ENCODE measurements around the gene JADE1. TPM values are rescaled to one million over a fixed set of nuclear protein-coding genes. Genes with fewer than 3 reads are reported as not detected.

Gene JADE1
- total RNA-seq, 1 donor from 2014 or later = 19.0 TPM

DNA sequence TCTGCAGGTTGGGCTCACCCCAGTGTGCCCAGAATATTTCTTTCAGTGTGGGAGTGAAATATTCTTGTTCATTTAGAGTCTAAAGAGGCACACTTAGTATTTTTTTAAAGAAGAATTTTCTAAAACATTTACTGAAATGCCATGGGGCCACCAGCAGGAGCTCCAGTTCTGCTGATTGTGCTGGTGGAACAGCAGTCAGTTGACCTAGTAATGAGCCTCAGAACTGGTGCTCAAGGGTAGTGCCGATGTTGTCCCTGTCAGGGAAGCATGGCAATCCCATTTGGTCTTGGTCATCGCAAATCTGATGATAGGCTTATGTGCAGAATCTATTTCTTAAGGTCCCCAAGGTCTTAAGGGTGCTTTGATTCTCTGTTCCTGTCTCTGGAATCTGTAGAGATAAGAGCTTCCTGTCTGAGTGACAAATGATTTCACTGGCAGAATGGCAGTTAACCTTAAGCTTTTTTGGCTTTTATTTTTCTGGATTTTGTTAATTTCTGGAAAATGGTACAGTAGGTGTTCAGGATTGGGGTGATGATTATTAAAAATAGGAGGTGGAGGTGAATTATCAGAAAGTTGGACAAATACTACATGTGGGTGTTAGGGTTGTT lies 31.3 kb downstream of the JADE1 start:
- TF ChIP-seq, protein P1, sequence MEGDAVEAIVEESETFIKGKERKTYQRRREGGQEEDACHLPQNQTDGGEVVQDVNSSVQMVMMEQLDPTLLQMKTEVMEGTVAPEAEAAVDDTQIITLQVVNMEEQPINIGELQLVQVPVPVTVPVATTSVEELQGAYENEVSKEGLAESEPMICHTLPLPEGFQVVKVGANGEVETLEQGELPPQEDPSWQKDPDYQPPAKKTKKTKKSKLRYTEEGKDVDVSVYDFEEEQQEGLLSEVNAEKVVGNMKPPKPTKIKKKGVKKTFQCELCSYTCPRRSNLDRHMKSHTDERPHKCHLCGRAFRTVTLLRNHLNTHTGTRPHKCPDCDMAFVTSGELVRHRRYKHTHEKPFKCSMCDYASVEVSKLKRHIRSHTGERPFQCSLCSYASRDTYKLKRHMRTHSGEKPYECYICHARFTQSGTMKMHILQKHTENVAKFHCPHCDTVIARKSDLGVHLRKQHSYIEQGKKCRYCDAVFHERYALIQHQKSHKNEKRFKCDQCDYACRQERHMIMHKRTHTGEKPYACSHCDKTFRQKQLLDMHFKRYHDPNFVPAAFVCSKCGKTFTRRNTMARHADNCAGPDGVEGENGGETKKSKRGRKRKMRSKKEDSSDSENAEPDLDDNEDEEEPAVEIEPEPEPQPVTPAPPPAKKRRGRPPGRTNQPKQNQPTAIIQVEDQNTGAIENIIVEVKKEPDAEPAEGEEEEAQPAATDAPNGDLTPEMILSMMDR (conservative IDR thresholded peaks at IDR 0.05; ENCODE audit: low read depth, low read length) = no peak
- H3K4me3 ChIP-seq (ENCODE audit: low read depth, low read length) = no peak overlapping the region
- no peak for DNase-seq (ENCODE audit: low read depth)

DNA sequence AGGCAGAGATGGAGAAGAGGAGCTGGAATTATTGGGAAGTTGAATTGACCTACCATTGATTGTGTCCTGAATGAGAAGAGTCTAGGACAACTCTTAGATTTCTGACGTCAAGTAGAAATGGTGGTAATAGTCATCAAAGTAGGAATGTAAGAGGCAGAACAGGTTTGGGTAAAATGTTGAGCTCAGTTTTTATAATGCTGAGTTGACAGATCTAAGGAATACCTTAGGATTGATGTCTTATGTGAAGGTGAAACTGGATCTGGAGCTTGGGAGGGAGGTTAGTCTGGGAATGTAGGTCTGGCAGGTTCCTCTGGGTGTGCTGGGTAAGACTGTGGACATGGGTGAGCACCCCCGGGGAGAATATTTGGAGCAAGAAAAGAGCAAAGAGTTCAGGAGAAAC lies 31.9 kb downstream of the JADE1 start:
- TF ChIP-seq, protein P1 (conservative IDR thresholded peaks at IDR 0.05; ENCODE audit: low read depth, low read length) = no peak
- DNase-seq (ENCODE audit: low read depth) = no peak
- H3K4me3 ChIP-seq (ENCODE audit: low read depth, low read length) = no peak overlapping the region

DNA sequence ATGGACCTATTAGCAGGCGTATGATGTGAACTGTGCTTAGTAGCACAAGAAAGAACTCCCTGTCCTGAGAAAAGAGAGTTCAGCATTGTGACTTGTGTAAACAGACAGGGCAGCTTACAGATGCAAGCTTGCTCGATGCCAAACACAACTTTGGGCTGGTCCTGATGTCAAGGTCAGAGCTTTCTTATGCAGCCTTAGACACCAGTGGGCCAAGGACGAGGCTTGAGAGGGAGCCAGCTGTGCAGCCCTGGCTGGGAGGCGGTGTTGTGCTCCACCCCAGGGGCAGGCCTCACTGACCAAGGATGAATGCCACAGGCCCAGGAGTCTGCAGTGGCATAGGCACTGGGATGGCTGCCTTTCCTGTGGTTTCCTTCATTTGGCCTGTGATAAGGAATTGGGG lies 35.4 kb downstream of the JADE1 start:
- no peak for DNase-seq (ENCODE audit: low read depth)
- TF ChIP-seq, protein P1 (conservative IDR thresholded peaks at IDR 0.05; ENCODE audit: low read depth, low read length) = no peak
- H3K4me3 ChIP-seq (ENCODE audit: low read depth, low read length) = no peak overlapping the region

DNA sequence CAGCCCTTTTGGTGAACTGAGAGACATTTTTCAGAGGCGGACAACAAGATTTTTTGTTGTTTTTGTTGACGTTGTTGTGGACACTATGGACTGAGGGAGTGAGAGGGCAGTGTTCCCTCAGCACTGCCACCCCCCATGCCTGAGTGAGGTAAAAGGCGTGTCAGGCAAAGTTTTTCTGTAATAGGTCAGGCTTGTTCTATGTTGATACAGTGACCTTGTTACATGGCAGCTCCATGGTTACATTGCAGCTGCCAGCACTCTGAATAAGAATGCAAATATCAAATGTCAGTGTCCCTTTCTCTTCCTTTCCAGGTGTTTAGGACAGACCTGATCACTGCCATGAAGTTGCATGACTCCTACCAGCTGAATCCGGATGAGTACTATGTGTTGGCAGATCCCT lies 36.6 kb downstream of the JADE1 start:
- TF ChIP-seq, protein P1 (conservative IDR thresholded peaks at IDR 0.05; ENCODE audit: low read depth, low read length) = no peak
- no peak for DNase-seq (ENCODE audit: low read depth)
- H3K4me3 ChIP-seq (ENCODE audit: low read depth, low read length) = no peak overlapping the region

DNA sequence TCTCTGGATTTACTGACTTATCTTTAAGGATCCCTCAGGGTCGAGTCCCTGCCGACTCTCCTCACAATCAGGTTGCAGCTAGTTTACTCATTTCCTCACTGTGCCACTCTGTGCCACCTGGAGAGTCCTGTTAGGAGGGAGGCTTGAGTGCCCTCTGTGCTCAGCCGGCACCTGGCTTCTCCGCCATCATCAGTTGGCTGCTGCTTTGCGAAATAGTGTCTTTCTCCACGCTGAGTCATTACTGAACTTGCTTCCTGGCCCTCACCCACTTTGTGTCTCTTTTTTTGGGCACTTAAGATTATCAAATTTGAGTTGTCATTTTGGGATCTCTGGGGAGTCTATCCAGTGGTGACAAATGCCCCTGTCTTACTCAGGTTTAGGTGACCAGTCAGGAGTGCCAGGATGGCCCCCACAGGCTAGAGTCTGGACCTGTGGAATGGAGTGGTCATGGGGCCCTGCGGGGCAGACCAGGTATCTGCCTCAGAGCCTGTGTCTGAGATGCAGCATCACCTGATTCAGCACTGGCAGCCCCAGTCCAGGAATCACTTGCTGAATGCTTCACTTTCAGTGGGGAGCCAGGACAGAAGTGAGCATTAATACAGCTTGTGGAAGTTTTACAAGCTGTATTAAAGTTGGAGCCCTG lies 37.7 kb downstream of the JADE1 start:
- TF ChIP-seq, protein P1 (conservative IDR thresholded peaks at IDR 0.05; ENCODE audit: low read depth, low read length) = no peak
- no peak overlapping the region for H3K4me3 ChIP-seq (ENCODE audit: low read depth, low read length)
- no peak for DNase-seq (ENCODE audit: low read depth)

DNA sequence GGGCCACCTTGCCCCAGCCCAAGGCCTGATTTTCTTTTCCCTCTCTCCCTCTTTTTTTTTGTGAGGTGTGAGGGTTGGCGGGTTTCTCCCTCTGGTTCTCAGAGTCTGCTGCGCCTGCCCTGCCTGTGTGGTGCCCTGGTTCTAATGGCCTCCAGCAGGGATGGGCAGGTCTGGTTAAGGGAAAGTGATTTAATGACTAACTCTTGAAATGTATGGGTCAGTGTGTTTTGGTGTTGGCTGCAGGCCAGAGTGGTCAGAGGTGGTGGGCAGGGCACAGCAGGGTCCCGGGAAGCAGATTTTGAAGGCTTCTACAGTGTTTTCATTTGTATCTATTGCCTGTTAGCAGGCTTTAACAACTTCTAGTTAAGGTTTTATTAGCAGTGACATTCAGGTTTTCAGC lies 39.0 kb downstream of the JADE1 start:
- DNase-seq (ENCODE audit: low read depth) = no peak
- TF ChIP-seq, protein P1 (conservative IDR thresholded peaks at IDR 0.05; ENCODE audit: low read depth, low read length) = no peak

DNA sequence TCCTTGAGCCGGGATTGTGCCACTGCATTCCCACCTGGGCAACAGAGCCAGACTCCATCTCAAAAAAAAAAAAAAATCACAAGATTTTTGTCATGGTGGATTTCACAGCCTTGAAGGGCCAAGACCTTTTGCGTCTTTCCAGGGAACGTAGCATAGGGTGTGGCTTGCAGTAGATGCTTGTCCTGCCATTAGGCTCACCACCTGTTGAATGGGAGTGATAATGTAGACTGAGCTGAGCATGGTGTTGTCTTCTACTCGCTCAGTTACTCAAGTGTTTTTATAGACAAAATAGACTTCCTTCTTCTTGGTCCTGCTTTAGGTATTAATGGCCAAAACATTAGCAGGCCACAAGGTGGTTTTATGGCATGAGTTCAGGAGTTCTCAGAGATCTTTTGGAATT lies 40.8 kb downstream of the JADE1 start:
- H3K4me3 ChIP-seq (ENCODE audit: low read depth, low read length) = no peak overlapping the region
- no peak for DNase-seq (ENCODE audit: low read depth)
- TF ChIP-seq, protein P1 (conservative IDR thresholded peaks at IDR 0.05; ENCODE audit: low read depth, low read length) = no peak

More for the DNA sequence above, 39.0 kb downstream of the JADE1 start:
- H3K4me3 ChIP-seq (ENCODE audit: low read depth, low read length) = no peak overlapping the region
